ENCODE results near the gene SLC25A20. TPM values are rescaled to one million over a fixed set of nuclear protein-coding genes. Genes with fewer than 3 reads are reported as not detected.

SLC25A20 gene
- total and polyA plus RNA-seq, 8 donors, result 8.3 to 15.7 (median 10.0) TPM

DNA sequence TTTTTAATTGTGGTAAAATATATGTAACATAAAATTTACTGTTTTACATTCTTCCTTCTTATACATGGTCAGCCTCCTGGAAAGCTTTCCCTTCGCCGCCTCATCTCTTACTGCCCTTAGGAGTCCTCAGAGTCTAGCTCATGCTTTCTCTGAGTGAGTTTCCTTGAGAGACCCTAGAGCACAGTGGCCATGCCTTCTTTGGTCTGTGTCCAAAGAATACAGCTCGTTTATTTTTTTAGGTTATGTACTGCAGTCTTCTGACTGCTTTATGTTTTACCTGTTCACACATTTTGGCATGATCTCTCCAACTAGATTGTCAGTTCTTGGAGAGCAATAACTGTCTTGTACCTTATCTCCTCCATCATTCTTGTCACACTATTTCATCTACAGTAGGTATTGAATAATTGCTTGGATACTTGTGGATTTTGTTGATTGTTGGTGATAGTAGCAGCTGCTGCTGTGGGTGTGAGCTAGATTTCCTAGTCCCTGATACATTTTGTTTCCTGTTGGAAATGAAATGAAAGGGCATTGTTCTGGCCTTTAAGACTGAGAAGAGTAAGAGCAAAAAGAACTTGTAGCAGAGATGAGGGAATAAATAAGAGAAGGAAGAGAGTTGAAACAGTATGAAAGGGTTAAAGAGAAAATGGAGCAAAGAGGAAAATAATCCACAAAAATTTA is 30.8 kb upstream of the SLC25A20 start:
- H3K27me3 ChIP-seq, result no peaks in the 10 kb centered on the region
- TF ChIP-seq CTCF (IDR thresholded peaks at IDR 0.05), result no peak
- H3K4me3 ChIP-seq, result no peak overlapping the region
- 65 to 67% methylated on average over 3 of the region's 3 CpGs for WGBS, 2 donors
- intact Hi-C loops (cut with DNase I), result no loop called here
- FAIRE-seq (no peak), ATAC-seq (no peak), DNase-seq (no peak)
- H3K9me3 ChIP-seq, result no peaks in the 10 kb centered on the region
- peaks cover 9 to 14% (median 11%) of the 10 kb centered on the region in 3 donors for H3K4me1 ChIP-seq
- H3K36me3 ChIP-seq, result peaks cover 0 to 19% (median 3%) of the 10 kb centered on the region in 3 donors
- no peak overlapping the region for H3K27ac ChIP-seq

GRCh38 chr3:48928679-48929078 is 30.0 kb upstream of the SLC25A20 start:
- no peak overlapping the region for H3K4me3 ChIP-seq
- DNase-seq, result no peak
- intact Hi-C loops (cut with DNase I), result no loop called here
- no peak overlapping the region for H3K27ac ChIP-seq
- peaks cover 0 to 23% (median 7%) of the 10 kb centered on the region in 3 donors for H3K36me3 ChIP-seq
- ATAC-seq, result no peak
- H3K9me3 ChIP-seq, result no peaks in the 10 kb centered on the region
- 79 to 80% methylated on average over 1 of the region's 1 CpG for WGBS, 2 donors
- FAIRE-seq, result no peak
- peaks cover 9 to 14% (median 11%) of the 10 kb centered on the region in 3 donors for H3K4me1 ChIP-seq
- no peak for TF ChIP-seq CTCF (IDR thresholded peaks at IDR 0.05)
- no peaks in the 10 kb centered on the region for H3K27me3 ChIP-seq

- FAIRE-seq, result no peak
- TF ChIP-seq CTCF (IDR thresholded peaks at IDR 0.05), result no peak
- DNase-seq, result no peak
- Histone ChIP-seq H3K36me3 (peaks cover 0 to 27% (median 7%) of the 10 kb centered on the region in 3 donors), H3K27me3 (no peaks in the 10 kb centered on the region), H3K4me3 (no peak overlapping the region), H3K27ac (no peak overlapping the region), H3K9me3 (no peaks in the 10 kb centered on the region), H3K4me1 (peaks cover 9 to 14% (median 11%) of the 10 kb centered on the region in 3 donors)
- intact Hi-C loops (cut with DNase I), result no loop called here
- WGBS, 2 donors, result 56 to 58% methylated on average over 2 of the region's 2 CpGs
- no peak for ATAC-seq
Observed at GRCh38 chr3:48927928-48928327, 29.2 kb upstream of the SLC25A20 start.

DNA sequence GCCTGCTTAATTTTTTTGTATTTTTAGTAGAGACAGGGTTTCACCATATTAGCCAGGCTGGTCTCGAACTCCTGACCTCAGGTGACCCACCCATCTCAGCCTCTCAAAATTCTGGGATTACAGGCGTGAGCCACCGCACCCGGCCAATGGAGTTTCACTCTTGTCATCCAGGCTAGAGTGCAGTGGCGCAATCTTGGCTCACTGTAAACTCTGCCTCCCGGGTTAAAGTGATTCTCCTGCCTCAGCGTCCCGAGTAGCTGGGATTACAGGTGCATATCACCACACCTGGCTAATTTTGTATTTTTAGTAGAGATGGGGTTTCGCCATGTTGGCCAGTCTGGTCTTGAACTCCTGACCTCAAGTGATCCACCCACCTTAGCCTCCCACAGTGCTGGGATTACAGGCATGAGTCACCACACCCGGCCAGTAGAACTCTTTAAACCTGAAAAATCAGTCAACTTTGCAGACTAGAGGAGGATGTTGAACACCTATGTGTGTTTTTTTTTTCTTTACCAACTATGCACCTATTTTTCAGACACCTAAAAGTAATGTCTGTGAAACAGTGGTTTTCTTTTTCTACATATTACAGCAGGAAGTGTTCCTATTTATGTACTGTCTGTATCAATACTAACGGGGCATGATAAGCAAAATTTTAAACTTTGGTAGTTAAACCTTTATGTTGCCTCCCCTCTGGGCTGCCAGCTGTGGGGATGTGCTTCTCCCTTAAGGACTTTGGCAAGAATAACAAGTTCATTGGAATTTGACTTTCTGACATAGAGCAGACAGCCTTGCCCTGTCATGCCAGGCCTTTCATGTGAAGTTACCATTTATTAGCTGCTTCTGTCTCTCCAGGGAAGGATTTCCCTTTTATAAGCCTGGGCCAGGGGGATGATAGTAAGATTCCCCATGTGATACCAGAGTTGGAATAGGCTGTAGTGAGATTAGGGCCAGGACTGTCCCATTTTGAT is 28.0 kb upstream of the SLC25A20 start:
- 88 to 93% methylated on average over 11 of the region's 11 CpGs for WGBS, 2 donors
- H3K4me1 ChIP-seq, result peaks cover 11 to 15% (median 12%) of the 10 kb centered on the region in 3 donors
- ATAC-seq, result no peak

More for the DNA sequence above, 28.0 kb upstream of the SLC25A20 start:
- Histone ChIP-seq H3K27me3 (no peaks in the 10 kb centered on the region), H3K9me3 (no peaks in the 10 kb centered on the region), H3K36me3 (peaks cover 0 to 27% (median 7%) of the 10 kb centered on the region in 3 donors), H3K4me3 (no peak overlapping the region), H3K27ac (no peak overlapping the region)
- no peak for TF ChIP-seq CTCF (IDR thresholded peaks at IDR 0.05)
- FAIRE-seq, result no peak
- intact Hi-C loops (cut with DNase I), result no loop called here
- DNase-seq, result no peak

Measured in pancreas (tissue), 10 donors.